22Rv1 (cell line): ENCODE measurements around the gene DNAH9.

Source experiments
- CTCF ChIP-seq: fragments of 450-650 bp; IDR thresholded peaks from 2 replicates; pipeline ENCODE4 v1.5.1; 2017; ENCODE audit warnings: mild to moderate bottlenecking
- ZFX ChIP-seq: fragments of 450-650 bp; IDR thresholded peaks from 2 replicates; pipeline ENCODE4 v1.6.1; 2017; ENCODE audit warnings: antibody characterized with exemption, borderline replicate concordance

- TF ChIP-seq CTCF (no peak), ZFX (no peak)
Measured at GRCh38 chr17:11598274-11599221, at the start of gene DNAH9.
